Parathyroid adenoma (tissue), 2 donors: Measurements from ENCODE around the gene UBE2E2.

ENCODE experiments used
- H2AFZ ChIP-seq: fragments of 300-600 bp; sonication (generic); one replicate; pipeline ENCODE4 v1.7.0; 2017; ENCODE audit warnings: antibody characterized with exemption, mild to moderate bottlenecking
- H3K27ac ChIP-seq: fragments of 300-600 bp; sonication (generic); one replicate; pipeline ENCODE4 v1.7.0; 2017
- H3K27me3 ChIP-seq: fragments of 300-600 bp; sonication (generic); one replicate; pipeline ENCODE4 v1.7.0; 2017; ENCODE audit warnings: low read length; ENCODE audit not compliant: control insufficient read depth, insufficient read depth
- H3K36me3 ChIP-seq: fragments of 300-600 bp; sonication (generic); one replicate; pipeline ENCODE4 v1.7.0; 2017; ENCODE audit warnings: low read length; ENCODE audit not compliant: control insufficient read depth, insufficient read depth
- H3K4me1 ChIP-seq: fragments of 300-600 bp; sonication (generic); one replicate; pipeline ENCODE4 v1.7.0; 2017; ENCODE audit warnings: control low read depth
- H3K4me2 ChIP-seq: fragments of 300-600 bp; sonication (generic); one replicate; pipeline ENCODE4 v1.7.0; 2017; ENCODE audit warnings: low read length
- H3K4me3 ChIP-seq: fragments of 300-600 bp; sonication (generic); one replicate; pipeline ENCODE4 v1.7.0; 2017; ENCODE audit warnings: low read depth, low read length
- H3K79me2 ChIP-seq: fragments of 300-600 bp; sonication (generic); one replicate; pipeline ENCODE4 v1.7.0; 2017; ENCODE audit warnings: control low read depth
- H3K9ac ChIP-seq: fragments of 300-600 bp; sonication (generic); one replicate; pipeline ENCODE4 v1.7.0; 2017; ENCODE audit warnings: mild to moderate bottlenecking
- H3K9me3 ChIP-seq: fragments of 300-600 bp; sonication (generic); one replicate; pipeline ENCODE4 v1.7.0; 2017; ENCODE audit warnings: low read length; ENCODE audit not compliant: control insufficient read depth
- TF ChIP-seq, protein P1 (sequence below): fragments of 300-600 bp; sonication (generic); IDR thresholded peaks from one replicate; pipeline ENCODE4 v1.7.0; 2017; ENCODE audit warnings: antibody characterized with exemption, mild to moderate bottlenecking
- donor health status: primary hyperparathyroidism.

The UBE2E2 gene

GRCh38 chr3:23565041-23565775 is 362.1 kb downstream of the UBE2E2 start:
- TF ChIP-seq, protein P1, sequence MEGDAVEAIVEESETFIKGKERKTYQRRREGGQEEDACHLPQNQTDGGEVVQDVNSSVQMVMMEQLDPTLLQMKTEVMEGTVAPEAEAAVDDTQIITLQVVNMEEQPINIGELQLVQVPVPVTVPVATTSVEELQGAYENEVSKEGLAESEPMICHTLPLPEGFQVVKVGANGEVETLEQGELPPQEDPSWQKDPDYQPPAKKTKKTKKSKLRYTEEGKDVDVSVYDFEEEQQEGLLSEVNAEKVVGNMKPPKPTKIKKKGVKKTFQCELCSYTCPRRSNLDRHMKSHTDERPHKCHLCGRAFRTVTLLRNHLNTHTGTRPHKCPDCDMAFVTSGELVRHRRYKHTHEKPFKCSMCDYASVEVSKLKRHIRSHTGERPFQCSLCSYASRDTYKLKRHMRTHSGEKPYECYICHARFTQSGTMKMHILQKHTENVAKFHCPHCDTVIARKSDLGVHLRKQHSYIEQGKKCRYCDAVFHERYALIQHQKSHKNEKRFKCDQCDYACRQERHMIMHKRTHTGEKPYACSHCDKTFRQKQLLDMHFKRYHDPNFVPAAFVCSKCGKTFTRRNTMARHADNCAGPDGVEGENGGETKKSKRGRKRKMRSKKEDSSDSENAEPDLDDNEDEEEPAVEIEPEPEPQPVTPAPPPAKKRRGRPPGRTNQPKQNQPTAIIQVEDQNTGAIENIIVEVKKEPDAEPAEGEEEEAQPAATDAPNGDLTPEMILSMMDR: no peak
- H3K4me3 ChIP-seq: no peak overlapping the region

DNA sequence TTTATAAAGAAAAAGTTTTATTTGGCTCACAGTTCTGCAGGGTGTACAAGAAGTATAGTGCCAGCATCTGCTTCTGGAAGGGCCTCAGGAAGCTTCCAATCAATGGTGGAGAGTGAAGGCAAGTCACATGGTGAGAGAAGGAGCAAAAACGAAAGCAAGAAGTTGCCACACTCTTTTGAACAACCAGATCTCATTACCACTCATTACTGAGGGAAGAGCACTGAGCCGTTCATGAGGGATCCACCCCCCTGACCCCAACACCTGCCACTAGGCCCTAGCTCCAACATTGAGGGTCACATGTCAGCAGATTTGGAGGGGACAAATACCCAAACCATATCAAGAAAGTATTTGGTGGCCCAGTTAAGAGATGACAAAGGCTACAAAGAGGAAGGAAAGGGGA is 363.4 kb downstream of the UBE2E2 start:
- Histone ChIP-seq H3K27ac (no peak overlapping the region), H3K27me3 (no peaks in the 10 kb centered on the region), H3K79me2 (no peaks in the 10 kb centered on the region), H3K9ac (no peak overlapping the region), H3K36me3 (no peaks in the 10 kb centered on the region), H3K4me2 (no peak overlapping the region), H3K4me3 (no peak overlapping the region), H3K4me1 (no peaks in the 10 kb centered on the region), H2AFZ (no peak overlapping the region), H3K9me3 (no peaks in the 10 kb centered on the region)
- TF ChIP-seq, protein P1: no peak

More at GRCh38 chr3:23565041-23565775, 362.1 kb downstream of the UBE2E2 start:
- Histone ChIP-seq H3K27me3 (no peaks in the 10 kb centered on the region), H3K9ac (no peak overlapping the region), H3K36me3 (no peaks in the 10 kb centered on the region), H3K4me1 (no peaks in the 10 kb centered on the region), H3K4me2 (no peak overlapping the region), H3K9me3 (no peaks in the 10 kb centered on the region), H3K79me2 (no peaks in the 10 kb centered on the region), H2AFZ (no peak overlapping the region), H3K27ac (no peak overlapping the region)

DNA sequence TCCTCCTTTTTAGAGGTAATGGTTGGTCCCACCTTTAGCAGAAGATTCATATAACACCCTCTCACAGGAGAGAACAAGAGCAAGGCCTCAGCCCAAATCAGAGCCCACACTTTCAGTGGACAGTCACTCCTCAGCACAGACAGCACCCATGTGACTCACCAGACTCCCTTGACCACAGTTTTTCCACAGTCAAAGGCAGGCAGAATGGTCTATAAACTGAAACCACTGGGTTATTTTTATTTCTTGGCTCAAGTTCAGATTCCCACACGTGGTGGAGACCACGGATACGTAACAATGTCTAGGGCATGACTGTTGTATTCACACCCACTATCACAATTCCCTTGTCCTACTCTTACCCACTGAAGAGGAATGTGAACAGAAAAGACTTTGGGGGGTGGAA is 364.8 kb downstream of the UBE2E2 start:
- Histone ChIP-seq H3K9me3 (no peaks in the 10 kb centered on the region), H3K27ac (no peak overlapping the region), H2AFZ (no peak overlapping the region), H3K27me3 (no peaks in the 10 kb centered on the region), H3K4me2 (no peak overlapping the region), H3K4me3 (no peak overlapping the region), H3K79me2 (no peaks in the 10 kb centered on the region), H3K9ac (no peak overlapping the region), H3K4me1 (no peaks in the 10 kb centered on the region), H3K36me3 (no peaks in the 10 kb centered on the region)
- TF ChIP-seq, protein P1: no peak

DNA sequence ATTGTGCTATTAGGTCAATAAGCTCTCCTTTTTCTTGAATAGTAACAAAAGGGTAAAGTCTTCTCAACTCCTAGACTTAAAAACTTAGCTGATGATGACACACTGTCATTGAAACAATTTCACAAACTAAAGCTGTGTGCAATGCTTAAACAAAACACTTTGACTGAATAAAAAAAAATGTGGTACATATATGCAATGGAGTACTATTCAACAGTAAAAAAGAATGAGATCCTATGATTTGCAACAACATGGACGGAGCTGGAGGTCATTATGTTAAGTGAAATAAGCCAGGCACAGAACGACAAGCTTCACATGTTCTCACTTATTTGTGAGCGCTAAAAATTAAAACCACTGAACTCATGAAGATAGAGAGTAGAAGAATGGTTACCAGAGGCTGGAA is 370.7 kb downstream of the UBE2E2 start:
- Histone ChIP-seq H3K4me1 (no peaks in the 10 kb centered on the region), H3K4me3 (no peak overlapping the region), H3K27ac (no peak overlapping the region), H3K9ac (no peak overlapping the region), H3K27me3 (no peaks in the 10 kb centered on the region), H3K4me2 (no peak overlapping the region), H2AFZ (no peak overlapping the region), H3K9me3 (no peaks in the 10 kb centered on the region), H3K36me3 (no peaks in the 10 kb centered on the region), H3K79me2 (no peaks in the 10 kb centered on the region)
- TF ChIP-seq, protein P1: no peak

GRCh38 chr3:23574822-23575315 is 371.7 kb downstream of the UBE2E2 start:
- Histone ChIP-seq H3K79me2 (no peaks in the 10 kb centered on the region), H3K4me3 (no peak overlapping the region), H3K27me3 (no peaks in the 10 kb centered on the region), H3K9ac (no peak overlapping the region), H3K36me3 (no peaks in the 10 kb centered on the region), H2AFZ (no peak overlapping the region), H3K4me1 (no peaks in the 10 kb centered on the region), H3K4me2 (no peak overlapping the region), H3K9me3 (no peaks in the 10 kb centered on the region), H3K27ac (no peak overlapping the region)
- TF ChIP-seq, protein P1: no peak
